Stimulated activated CD8-positive, alpha-beta memory T cell treated with anti-CD3 and anti-CD28 coated beads, Interleukin-7, amount 100 ng/mL, for 4 hours (primary cell): ENCODE measurements around the gene CCDC196.

Experiments used
- DNase-seq, 2 donors: peaks; one replicate each; pipeline ENCODE4 v3.0.0-alpha.2; 2020; ENCODE audit warnings: low read depth in 2 of 2

The CCDC196 gene, protein sequence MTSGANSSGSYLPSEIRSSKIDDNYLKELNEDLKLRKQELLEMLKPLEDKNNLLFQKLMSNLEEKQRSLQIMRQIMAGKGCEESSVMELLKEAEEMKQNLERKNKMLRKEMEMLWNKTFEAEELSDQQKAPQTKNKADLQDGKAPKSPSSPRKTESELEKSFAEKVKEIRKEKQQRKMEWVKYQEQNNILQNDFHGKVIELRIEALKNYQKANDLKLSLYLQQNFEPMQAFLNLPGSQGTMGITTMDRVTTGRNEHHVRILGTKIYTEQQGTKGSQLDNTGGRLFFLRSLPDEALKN

DNA sequence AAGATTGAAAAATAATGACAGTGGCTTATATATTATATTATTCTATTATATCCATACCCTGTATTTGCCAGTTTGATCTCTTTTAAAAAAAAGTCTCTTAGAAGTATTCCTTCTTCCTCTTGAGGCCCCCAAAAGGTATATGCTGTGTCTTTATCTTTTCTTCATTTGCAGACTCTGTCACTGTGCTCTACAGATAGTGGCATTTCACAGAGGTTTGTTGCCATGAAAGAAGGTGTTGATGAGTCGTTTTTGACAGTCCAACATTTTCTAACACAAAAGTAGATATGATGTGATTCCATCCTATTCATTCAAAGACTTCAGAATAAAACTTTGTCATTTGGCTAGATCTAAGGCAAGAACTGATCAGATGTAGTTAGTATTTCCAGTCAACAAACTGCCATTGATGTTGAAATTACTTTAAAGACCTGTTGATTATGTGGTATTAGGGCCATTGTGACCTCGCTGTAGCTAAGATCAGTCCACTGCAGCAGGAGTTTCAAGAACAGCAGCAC, at the start of gene CCDC196:
Gene CCDC196 (plus strand): TSS at position 462 of the 512 bp plus-strand sequence. CDS start 132 bp downstream, outside the sequence.
- no peak for DNase-seq

DNA sequence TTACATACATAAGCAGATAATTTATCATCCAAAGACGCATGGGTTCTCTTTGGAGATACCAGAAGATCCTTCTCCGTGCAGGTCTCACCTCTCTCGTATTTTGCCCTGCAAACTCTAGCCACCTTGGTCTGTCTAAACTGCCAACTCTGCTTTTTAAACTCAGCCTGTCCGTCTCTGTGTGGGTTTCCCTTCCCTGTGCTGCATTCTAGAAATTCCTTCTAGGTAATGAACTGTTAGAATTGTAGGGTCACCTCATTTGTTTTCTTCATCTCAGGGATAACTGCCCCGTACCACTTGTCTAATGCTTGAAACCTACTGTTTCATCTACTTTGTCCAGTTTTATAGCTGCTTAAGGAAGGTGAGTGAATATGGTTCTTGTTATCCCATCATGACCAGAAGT, 45.4 kb upstream of the CCDC196 start:
- DNase-seq = no peak

DNA sequence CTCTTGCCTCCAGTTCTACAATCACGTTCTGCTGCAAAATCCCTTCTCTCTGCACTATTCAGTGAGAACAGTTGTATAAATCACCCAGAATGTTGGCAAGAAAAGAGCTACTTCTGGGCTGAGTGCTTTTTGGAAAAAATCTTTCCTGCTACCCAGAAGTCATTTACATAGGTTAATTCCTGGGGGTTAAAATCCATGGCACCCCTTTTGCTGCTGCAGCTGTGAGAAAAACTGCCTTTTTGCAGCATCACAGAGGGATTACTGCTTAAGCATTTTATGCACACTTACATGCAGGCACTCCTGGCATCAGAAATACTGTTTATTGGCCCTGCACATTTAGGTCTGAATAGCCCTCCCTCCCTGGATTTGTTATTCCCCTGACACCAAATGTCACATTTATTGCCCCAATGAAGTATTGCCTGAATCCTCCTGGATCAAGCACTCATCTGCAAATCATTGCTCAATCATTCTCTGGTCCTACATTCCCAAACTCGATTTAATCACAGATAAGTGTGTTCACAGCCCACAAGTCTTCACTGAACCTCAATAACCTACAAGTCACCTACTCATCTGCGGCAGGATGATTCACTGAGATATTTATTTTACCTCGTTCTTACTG, 43.1 kb upstream of the CCDC196 start:
- no peak for DNase-seq

DNA sequence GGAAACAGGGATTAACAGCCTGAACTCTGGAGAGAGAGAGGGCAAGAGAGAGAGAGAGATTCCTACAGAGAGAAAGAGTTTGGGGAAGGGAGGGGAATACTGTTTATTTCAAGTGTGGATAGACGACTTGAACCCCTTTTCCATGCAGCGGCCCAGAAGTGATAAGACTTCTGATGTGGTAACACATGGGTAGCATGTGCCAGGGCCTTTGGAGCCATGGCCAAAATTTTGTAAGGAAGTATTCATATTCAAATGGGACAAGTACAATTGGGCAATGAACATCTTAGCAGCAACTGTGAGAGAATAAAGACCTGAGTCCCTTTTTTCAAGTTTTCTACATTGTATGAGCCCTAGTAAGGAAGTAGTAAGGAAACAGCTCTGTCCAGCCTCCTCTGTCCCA, 42.4 kb upstream of the CCDC196 start:
- DNase-seq = no peak

DNA sequence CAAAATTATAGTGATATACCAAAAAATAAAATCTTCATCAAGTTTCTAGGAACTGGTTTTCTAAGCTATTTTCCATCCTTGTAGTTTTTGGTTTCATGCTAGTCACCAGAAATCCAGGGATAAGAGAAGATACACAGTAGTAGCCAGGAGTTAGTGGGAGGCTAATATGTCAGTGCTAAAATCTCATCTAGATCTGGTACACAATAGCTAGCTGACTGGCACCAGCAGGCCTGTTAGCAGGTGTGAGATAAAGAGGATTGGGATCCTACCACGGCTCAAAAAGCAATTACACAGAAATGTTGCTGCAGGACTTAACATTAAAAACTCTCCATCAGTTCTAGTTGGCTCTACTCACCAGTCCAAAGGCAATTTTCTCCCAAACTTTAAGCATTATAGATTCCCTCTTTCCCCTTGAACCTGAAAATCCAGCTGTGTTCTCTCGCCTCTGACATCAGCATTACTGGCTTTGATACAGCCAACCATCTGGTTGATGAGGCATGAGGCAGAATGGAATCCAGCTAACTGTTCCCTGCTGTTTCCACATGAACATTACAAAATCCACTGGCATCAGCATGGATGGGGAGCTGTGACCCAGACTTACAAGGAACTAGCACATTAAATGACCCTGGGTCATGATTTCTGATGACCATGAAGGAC, 41.8 kb upstream of the CCDC196 start:
- DNase-seq = no peak

DNA sequence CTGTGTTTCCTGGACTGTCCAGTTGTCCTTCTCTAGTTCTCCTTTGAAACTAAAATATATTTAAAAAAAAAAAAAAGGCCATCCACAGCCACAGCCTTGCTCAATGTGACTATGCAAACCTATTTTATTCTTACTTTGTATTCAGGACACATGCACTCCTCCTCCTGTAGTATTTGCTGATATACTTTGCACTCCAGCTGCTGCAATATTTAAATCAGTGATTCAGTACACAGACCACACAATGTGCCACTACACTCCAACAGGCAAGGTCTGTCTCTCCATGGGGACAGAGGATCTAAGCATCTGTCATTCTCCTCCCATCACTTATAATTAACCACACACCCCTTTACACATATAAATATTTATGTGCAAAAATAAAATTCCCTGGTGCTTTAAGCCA, 40.2 kb upstream of the CCDC196 start:
- no peak for DNase-seq

DNA sequence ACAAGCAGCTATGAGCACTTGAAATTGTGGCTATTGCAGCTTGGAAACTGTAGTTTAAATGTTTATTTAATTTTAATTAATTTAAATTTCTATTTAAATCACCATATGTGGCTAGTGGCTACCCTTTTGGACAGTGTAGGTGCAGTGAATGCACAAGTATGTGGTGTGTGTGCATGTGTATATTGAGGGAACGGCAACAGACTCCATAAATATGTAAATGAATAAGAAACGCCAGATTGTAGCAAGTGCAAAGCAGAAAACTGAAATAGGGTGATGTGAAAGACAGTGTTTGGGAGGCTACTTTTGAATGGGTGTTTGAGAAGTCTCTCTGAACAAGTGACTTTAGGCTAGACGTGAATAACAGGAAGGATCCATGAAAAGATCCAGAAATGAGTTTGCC, 32.7 kb upstream of the CCDC196 start:
- no peak for DNase-seq

DNA sequence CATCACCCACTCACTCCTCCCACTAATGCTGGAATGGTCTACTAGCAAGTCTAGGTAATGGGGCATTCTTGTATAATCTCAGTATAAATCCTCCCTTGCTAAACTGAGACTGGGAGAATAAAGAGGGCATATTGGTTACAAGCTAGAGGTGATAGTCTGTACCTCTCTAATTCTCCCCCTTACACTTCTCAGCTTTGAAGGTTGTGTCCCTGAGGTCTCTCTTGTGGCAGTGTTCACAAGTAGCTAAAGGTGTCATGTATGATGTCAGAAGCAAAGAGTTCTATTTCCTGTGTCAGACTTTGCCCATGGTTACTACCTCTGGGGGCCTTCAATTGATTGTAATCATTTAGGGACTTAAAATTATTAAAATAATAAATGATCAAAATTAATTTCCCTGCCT, 26.6 kb upstream of the CCDC196 start:
- no peak for DNase-seq

DNA sequence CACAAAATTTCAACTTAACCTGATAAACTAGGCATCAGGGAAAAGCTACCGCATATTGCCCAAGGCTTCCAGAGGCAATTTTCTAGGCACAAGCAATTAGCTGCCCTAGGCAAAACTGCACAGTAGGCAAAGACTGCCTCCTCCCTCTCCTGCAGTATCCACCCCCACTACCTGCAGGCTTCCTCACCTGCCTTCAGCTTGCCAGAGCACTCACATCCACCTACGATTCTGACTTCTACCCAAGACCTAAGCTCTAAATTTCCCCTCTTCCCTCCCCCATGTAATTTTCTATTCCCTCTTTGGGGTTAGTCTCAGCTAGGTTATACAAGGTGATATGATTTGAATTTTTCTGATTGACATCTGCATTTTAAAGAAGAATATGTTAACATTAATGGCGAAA, 21.9 kb upstream of the CCDC196 start:
- DNase-seq = no peak

DNA sequence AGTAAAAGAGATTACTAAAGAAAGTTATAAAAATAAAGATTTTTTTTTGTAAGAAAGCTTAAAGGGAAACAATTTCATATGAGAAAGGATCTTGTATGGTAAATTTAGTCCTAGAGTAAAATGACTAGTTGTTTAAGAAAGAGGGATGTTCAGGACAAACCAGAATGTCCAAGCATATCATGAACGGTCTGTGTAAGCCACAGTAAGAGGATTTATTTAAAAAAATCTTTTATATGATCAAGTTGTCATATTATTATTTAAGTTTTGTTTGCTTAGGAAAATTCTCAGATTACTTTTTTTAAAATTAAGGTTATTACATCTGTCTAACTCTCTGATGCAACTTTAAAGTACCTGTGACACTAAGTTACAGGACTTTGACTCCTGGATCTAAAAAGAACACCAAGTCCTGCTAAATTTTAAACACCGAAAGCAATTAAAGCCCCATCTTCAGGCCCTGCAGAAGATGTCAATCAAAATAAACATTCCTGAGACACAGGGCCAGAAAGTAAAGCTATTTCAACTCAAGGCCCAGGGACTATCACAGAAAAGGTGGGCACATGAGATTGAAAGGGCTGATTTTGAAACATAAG, 17.3 kb upstream of the CCDC196 start:
- no peak for DNase-seq

DNA sequence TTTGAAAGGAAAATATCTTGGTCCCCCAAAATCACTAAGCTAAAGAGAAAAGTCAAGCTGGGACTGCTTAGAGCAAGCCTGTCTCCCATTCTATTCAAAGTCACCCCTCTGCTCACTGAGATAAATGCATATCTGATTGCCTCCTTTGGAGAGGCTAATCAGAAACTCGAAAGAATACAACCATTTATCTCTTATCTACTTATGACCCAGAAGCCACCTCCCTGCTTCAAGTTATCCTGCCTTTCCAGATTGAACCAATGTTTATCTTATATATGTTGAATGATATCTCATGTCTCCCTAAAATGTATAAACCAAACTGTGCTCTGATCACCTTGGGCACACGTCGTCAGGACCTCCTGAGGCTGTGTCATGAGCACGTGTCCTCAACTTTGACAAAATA, 14.6 kb upstream of the CCDC196 start:
- no peak for DNase-seq

DNA sequence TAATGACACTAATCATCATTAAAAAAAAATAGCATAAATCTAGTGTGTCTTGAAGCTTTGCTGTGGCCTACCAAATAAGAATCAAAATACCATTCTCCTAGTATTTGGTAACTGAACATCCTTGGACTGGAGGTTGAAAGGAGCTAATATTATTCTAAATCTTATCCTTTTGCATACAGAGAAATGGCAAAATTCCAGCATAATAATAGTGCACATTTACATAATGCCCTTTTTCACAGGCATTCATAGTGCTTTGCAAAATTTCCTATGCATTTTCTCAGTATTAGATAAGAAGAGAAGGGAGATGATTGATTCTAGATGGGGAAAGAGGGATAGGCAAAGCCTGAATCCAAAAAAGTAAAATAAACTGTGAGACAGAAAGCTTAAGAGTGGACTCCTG, 13.9 kb upstream of the CCDC196 start:
- DNase-seq = no peak

DNA sequence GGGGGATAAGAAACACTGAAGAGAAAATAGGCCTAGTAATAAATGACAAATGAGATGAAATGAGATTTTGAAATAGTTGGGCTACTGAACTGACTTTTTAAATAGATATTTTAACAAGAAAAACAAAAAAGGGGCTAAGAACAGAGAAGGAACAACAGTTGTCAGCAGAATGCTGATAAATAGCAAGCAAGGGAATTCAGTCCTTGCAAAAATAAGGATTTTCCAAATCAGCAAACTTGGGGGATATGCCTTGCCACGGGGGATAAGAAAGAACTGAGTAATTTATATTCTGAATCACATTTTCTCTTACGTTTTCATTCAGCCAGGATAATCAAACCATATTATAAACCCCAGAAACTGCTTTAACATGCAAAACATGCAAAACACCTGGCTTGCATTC, 12.9 kb upstream of the CCDC196 start:
- DNase-seq = no peak

DNA sequence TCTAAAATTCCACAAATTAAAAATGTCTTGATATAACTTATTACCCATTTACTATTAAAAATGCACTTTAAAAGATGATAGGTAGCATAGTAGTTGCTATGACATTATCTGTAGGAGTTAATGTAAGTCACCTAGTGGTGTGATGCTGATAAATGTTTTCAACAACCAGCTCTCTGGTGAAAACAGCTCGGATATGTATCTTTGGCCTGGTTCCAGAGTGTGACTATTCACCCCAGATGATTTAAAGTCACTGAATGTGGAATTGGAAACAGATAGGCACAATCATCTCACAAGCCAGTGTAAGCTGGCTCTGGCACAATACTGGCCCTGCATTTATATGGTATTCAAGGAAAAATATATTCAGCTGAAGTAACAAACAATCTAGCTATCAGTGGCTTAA, 9.2 kb upstream of the CCDC196 start:
- no peak for DNase-seq

DNA sequence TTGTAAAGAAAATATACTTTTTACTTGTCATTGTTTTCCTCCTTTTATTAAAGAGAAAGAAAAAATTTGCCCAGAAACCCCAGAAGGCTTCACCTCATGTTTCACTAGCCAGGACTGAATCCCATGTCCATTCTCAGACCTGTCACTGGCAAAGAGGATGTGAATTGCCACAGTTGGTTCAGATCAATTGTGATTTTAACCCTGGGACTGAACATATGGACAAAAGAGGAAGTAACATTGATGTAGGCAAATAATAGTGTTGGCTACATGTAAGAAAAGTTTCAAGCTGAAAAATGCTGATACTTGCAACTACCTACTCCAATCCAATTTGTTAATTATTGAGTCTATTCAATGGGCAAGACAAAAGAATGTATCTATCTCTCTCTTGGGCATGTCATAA, 8.6 kb upstream of the CCDC196 start:
- DNase-seq = no peak

DNA sequence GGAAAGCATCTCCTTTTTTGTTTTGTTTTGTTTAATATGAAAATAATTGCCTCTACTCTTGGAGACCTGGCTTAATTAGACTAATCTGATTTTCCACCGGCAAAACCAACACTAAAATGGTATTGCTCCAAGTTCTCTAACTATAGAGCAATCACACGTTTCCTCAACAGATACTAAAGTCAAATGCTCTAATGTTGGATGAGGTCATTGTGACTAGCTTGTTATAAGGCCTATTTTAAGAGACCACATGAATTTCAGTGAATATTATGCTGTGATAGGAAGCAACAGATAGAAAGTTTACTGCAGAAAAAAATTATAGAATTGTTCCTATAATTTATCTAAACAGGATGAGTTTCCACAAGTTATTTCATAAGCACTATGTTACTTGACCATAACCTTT, 3.3 kb upstream of the CCDC196 start:
- no peak for DNase-seq

DNA sequence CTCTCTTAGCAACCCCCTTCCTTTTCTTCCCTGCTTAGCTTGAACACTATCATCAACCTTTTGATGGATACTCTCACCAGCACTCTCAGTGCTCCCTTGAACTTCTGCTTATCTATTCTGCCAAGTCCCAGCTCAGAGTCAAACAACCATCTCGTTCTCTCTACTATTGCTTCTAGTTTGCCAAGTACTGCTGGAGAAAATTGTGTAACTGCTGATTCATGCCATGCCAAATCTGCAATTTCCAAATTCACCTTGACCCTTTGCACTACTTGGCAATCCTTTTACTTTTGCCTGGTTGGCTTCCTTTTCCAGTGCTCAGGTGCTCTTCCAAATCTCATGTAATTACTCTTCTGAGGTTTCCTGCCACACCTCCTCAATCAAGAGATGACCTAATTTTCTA, 2.8 kb upstream of the CCDC196 start:
- no peak for DNase-seq

DNA sequence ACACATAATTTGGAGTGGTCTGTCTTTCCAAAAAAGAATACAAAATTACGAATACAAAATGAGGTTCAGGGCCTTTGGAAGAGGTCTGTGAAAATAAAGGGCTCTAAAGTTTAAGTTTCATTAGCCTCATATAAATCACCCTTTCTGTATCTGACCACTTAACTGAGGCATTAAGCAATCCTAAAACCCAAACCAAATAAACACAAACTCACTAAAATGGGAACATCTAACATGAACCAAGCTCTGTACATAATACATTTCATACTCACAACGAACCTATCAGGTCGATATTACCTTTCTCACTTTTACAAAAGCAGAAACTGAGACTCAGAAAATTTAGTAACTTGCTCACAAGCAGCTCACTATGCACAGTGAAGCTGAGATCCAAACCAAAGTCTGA, 1.1 kb upstream of the CCDC196 start:
- no peak for DNase-seq

DNA sequence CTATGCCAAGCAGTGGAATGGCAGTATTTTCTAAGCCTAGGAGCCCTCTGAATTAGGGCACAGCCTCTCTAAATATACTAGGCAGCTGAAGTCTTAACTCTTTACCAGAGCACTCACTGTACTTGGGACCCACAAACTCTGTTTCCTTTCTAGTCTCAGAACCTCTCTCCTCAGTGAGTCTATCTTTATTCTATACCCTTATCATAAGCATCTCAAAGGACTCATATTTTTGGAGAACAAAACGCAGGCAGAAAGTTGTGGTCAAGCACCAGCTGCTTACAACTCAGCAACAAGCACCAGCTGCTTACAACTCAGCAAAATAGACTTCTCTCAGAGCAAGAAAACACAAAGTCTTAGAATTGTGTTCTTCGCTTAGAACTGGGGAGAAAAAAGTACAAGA, 993 bp downstream of the CCDC196 start:
- DNase-seq = no peak

DNA sequence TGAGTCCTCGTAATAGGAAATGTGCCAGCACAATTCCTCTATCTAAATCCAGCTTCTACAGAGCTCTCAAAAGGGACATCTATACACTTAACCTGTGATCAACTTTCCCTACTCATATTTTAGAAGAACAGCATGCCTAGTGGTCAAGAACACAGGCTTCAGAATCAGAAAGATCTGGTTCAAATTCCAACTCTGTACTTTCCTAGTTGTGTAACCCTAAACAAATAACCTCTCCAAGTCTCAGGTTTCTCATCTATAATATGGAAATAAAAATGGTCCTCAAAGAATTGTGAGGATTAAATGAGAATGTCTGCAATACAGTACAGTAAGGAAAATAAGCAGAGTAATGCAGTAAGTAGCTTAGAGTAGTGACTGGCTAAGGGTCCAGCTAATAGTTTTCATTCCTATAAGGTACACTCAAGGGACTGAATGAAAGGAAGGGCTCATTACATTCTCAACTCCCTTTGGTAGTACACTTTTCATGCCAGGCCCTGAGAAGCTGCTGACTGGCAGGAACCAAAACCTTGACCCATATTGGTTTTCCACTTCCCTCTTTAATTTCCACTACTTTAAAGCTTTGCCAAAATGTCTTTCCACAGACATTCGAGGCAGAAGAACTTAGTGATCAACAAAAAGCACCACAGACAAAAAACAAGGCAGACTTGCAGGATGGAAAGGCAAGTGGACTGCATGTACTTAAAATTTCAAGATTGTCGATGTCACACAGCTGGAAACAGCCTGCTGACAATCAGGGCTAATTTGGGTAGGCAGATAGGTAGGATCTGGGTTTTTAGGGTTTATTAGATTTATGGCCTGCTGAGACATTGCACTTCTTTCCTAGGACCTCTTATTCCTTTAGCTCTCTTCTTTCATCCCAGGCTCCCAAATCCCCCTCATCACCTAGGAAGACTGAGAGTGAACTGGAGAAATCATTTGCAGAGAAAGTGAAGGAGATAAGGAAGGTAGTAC, 4.3 kb downstream of the CCDC196 start:
- DNase-seq = no peak

DNA sequence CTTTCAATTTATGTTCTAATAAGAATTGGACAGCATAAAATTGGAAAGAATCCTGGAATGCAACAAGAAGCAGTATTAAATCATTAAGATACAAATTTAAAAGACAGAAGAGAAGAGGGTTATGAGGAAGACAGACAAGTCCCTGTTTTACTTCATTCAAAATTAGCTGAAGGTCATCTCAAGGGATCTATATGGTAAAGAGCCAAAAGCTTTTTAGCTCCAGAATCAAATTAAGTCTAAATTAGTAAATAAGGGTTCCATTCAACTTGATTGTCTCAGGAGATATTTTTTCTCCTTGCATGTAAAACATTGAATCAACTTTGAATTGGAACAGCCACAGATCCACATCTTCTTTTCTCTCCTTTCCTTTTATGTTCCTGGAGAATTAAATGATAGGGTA, 7.6 kb downstream of the CCDC196 start:
- no peak for DNase-seq
